GM19193 (cell line): Measurements from ENCODE around the gene PDZD7.

Experiments used
- POLR2A ChIP-seq: IDR thresholded peaks from 4 replicates; pipeline ENCODE4 v1.6.1; 2011; ENCODE audit not compliant: insufficient read depth, insufficient read length; ENCODE audit errors: extremely low read depth

Gene PDZD7

DNA sequence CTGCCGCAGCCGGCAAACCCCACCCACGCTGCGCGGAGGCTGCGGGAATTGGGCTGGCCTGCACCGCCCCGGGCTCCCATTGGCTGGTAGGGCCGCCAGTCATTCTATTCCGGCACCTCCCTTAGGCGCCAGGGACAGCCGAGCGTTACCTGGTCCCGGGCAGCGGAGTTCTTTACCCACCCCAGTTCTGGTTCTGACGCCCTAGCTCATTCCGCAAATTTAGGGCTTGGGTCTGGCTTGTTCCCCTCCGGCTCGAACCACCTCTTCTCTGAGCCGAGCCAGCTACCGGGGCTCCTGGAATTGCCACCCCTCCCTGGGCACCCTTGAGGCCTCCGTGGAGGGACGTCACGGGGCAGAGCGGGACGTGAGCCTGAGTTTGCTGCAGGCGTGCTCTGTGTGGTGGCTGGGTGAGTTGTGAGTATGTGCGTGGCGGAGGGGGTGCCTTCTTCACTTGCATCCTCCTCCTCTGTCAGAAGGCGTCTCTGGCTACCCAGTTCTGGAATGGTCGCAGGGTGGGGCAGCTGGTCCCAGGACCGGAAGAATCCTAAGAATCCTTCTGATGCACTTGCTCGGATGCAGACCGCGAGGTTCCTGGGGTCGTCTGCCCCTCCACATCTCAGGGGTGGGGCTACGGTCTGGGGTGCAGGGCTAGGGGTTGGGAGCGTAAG lies at the start of gene PDZD7, which contains the start of gene SFXN3:
Gene PDZD7 (minus strand): TSS at position 2 of the 668 bp plus-strand sequence. CDS start 910 bp downstream, outside the sequence.
Gene SFXN3 (plus strand): TSS at position 107 of the 668 bp plus-strand sequence. CDS start 3,461 bp downstream, outside the sequence.
- no peak for TF ChIP-seq POLR2A

DNA sequence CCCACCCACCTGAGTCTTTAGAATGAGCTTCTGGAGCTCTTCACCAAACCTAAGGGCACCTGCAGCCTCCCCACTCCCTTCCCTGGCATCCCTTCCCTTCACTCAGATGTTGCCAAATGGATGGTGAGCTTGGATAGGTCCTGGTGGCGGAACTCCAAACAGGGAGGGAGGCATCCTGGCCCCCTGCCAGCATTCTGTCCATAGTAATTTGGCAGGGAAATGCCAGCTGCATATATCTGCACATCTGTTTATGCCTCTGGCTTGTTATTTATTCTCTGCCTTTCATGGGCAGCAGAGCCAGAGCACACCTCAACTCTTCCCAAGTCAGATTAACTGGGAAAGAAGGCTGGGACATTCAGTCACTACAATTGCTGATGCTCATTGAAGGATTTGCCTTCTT lies 48.9 kb upstream of the PDZD7 start:
- no peak for TF ChIP-seq POLR2A

DNA sequence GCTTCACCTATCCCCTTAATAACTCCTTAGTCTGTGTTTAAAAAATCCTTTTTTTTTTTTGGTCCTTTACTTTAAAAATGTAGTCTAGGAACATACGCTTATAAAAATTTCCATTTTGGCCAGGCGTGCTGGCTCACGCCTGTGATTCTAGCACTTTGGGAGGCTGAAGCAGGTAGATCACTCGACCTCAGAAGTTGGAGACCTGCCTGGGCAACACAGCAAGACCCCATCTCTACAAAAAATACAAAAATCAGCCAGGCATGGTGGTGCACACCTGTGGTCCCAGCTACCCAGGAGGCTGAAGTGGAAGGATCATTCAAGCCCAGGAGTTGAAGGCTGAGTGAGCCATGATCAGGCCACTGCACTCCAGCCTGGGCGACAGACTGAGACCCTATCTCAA lies 45.7 kb upstream of the PDZD7 start:
- no peak for TF ChIP-seq POLR2A

DNA sequence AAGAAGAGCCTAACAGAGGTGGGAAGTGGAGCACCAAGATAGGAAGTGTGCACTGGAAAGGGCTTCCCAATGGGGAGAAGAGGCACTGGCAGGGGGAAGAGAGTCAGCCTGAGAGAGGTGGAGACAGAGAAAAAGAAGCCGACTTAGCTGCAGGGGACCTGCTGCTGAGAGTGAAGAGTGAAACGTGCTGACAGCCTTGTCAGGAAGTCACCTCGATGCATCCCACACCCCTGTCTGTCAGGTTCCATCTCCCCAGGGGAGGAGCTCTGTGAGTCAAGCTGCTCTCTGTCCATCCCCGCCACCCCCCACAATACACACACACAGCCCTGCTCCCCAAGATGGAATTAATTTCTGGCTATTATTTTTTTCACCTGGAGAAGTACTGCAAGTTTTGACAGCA lies 44.8 kb upstream of the PDZD7 start:
- TF ChIP-seq POLR2A, result no peak

DNA sequence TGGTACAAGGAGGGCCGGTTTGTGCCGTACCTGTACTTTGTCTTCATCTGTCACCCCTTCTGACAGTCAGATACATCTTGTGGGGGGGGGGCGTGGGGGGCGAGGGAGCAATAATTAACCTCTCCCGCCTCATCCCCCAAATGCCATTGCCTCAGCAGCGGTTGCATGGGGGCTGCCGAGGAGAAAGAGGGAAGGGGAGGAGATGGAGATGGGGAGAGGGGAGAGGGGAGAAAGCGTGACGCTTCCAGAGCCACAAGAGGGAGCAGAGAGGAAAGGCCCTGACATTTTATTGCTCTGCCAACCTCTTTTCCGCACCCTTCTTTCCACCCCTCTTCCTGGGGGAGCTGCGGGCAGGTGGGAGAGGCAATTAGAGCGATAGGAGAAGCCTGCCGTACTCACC lies 42.7 kb upstream of the PDZD7 start:
- TF ChIP-seq POLR2A, result no peak

DNA sequence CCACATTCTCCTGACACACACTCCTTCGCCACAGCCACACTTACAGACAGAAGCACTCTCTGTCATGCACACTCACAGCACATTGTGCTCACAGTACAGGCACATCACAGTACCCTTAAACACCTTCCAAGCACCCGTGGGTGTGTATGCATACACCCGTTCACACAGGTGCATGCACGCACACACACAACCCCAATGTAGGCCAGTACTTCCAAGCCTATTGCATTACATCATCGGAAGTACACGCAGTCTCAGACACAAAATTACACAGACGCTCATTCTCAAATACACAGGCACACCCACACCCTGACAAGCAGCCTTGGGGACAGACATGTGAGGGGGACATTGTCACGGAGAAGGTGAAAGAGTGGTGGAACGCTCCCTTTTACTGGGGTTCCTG lies 42.0 kb upstream of the PDZD7 start:
- no peak for TF ChIP-seq POLR2A

DNA sequence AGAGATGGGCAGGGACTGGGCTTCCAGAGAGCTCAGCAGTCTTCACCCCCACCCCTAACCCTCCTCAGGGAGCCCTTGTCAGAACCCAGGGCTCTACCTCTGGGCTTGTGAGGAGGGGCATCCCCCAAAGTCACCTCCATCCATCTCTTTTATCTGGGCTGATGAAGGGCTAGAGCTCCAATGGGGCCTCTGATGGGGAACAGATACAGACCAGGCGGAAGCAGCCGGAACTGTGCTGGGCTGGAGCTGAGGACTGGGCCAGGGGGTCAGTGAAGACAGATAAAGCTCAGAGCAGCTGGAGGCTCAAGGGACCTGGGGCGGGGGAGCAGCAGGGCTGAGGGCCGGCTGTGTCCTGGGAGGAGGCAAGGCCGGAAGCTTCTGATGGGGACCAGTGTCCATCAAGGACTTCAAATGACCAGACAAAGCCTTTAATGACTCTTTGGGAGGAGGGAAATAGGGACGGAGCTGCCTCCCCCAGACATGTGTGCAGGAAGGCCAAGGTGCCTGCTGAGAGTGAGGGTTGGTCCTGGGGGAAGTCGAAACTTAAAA lies 41.0 kb upstream of the PDZD7 start:
- TF ChIP-seq POLR2A, result no peak

DNA sequence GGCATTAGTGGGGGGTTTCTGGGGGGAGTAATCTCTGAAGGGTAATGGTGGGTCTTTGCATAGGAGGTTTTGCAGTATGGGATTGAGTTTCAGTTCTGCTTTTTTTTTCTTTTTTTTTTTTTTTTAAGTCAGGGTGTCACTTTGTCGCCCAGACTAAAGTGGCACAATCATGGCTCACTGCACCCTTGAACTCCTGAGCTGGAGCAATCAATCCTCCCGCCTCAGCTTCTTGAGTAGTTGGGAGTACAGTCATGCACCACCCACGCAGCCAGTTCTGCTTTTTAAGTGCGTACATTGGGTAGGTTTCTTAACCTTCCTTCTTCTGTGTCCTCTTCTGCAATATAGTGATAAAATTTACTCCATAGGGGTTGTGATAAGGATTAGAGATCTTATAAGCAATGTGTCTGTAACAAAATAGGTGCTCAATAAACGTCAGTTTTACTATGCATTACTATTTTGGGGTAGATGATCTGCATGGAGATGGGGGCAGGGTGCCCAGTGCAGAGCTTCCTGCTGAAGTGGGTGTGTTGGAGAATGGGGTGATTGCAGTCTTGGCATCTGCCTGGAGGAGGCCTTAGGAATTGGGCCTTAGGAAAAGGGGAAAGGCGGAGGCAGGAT lies 40.4 kb upstream of the PDZD7 start:
- no peak for TF ChIP-seq POLR2A

DNA sequence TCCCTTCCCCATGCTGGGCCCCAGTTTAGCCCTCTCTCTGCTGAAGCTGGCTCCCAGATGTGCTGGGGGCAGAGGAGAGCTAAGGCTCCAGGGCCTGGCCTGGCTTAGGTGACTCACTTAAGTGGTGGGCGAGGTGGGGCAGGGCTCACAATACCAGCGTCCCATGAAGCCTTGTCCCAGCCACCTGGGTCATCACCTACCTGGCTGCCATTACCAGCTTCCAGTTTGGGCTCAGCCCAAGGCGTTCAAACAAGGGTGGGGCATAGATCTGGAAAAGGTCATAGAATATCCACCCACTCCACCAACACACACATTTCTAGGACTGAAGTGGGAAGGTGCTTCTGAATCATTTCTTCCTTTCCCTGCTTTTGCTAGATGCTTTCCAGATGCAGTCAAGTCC lies 39.2 kb upstream of the PDZD7 start:
- no peak for TF ChIP-seq POLR2A

DNA sequence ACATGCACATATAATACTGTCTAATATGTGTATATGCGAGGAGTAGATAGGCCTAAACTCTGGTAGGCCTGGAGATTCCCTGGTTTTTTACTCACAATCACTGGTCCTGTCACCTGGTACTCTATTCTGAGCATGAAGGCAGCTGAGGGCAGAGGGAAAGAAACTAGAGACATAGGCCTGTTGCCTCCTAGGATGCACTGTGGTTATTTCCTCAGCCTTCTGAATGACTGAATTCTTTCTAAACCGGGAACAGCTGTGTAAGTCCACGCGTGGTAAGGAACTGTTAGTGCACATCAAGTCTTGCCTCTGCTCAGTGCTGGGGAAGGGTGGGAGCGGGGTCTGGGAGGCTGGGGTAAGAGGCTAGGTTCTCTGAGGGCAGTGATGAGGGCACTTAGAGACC lies 38.5 kb upstream of the PDZD7 start:
- TF ChIP-seq POLR2A, result no peak

DNA sequence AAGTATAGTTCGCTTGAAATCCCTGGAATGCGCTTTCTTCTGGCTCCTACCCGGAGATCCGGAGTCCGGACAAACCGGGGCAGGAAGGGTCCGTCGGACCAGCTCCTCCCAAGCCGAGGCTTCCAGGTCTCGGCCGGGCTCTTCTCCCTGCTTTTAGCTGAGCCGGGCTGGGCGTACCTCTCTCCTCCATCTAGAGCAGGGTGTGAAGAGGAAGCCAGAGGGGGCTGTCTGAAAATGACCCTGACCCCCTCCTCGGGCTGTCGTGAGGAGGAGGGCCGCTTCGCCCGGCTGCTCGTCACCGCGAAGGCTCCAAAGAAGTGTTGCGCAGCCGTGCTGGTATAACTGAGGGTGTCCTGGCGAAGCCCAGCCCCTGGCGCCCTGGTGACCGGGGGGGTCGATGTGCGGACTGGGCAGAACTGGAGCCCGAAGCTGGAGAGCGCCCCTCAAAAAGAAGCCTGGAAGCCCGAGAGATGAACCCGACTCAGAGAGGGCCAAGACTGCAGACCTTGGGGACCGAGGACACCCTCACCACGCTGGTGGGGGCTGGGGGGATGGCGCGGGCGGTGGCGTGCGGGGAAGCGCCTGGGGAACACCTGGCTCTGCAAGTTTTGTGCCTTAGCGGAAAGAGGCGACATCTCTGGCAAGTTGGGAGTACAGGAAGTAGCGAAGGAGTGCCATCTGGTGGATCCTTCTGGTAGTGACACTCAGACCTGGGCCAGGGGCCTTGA lies 36.6 kb upstream of the PDZD7 start:
- peak; percentile 17 for TF ChIP-seq POLR2A

DNA sequence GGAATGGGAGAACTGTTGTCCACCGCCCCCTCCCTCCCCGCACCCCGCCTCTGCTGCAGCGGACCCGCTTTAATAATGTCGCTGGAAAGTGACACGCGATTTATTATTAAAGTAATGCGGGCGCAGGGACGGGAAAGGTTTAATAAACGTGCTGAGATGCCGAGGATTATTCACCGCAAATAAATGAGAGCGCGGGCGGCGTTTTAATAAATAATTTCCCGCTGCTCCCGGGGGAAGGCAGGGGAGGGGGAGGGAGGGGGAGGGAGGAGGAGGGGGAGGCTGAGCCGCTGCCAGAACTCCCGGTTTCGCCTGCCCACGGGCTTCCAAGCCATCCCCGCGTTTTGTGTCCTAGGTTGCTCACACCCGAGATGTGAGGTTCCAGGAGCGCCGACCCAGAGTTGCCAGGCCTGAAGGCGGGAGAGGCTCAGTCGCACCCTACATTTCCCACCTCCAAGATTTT lies 36.0 kb upstream of the PDZD7 start:
- TF ChIP-seq POLR2A, result no peak

DNA sequence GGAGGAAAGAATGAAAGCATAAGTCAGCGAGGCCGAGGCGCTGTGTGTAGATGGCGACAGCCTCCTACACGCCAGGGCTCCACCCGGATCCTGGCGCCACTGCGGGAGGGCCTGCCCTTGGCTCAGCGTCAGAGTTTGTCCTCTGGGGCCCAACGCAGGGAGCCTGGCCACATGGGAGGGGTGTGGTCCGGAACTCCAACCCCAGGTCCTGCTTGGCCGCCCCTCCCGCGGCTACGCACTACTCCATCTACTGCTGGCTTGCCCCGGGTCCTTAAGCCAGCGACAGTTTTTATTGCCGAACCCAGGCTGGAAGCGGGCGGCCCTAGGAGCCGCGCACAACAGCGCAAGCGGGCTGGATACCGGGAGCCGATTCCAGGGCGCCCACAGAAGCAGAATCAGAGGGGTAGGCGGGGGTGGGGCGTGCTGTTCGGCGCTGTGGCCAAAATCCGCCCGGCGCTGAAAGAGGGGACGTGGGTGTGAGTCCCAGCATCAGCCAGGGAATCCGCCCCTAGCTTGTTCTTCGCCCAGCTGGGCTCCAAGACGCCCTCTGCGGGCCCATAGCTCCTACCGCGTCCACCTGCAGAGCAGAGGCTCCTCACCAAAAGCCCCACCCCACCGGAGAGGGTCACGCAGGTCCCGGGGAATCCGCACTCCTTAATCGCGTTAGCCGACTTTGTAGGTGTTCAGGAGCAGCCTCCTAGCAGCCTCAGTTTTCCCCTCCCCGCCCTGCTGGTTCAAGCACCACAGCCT lies 35.4 kb upstream of the PDZD7 start:
- TF ChIP-seq POLR2A, result no peak

DNA sequence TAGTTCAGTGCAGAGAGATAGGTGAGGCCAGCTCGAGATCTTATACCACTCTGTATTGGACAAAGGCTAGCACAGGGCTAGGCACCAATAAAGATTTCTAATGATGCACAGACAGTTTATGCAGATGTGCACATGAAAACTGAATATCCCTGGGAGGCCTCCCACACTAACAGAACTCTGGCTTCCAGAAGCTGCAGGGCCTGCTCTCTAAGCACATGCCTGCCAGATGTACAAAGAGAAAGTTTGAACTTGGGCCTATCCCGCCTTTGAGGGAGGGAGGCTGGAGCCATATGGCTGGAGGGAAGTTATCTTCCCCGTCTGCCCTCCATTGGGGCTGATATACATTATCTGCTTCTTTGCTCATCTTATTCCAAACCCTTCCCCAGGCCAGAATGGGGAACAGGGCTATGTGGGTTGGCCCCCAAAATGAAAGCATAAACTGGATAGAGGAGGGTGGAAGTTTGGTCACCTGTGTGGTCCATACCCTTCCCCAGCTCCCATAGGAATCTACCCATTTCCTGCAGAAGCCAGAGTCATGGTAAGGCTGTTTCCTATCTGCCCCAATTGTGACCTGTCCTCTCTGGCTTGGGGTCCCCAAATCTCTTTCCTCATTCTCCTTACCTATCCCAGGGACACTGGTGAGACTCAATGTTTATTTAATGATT lies 34.7 kb upstream of the PDZD7 start:
- TF ChIP-seq POLR2A, result no peak
